VCaP (cell line): ENCODE results near the gene ALG11.
A peak's percentile ranks its signal among the peaks of the same experiment; 100 is the strongest.

Experiments used
- H3K27ac ChIP-seq: fragments of 450-650 bp; 2 replicates; pipeline ENCODE4 v1.5.1; 2017
- TF ChIP-seq, protein P1 (sequence below): fragments of 450-650 bp; conservative IDR thresholded peaks from 2 replicates; pipeline ENCODE4 v1.5.1; 2017; ENCODE audit warnings: mild to moderate bottlenecking, moderate library complexity

ALG11 gene

DNA sequence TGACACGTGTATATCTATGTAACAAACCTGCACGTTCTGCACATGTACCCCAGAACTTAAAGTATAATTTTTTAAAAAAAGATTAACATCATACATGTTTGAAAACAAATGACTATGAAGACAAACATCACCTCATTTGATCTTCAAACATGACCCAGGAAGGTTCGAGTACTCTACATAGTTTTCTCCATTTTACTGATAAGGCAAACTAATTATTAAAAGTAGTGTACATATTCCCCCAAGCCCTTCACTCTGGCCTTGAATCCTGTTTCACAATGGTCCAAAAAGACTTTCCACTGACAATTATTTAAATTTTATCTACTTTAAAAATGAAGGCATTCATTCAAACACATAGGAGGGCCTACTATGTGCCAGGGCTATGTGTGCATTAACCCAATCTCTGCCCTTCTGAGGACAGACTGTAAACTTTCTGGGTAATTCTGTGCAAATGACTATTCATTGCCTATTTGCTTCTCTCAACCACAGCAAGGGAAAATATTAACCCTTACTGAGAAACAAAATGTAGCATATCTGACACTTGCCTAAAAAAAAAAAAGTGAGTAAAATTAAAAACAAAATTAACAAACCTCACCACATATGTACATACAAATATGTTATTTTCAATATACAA, 23.1 kb upstream of the ALG11 start:
- TF ChIP-seq, protein P1, sequence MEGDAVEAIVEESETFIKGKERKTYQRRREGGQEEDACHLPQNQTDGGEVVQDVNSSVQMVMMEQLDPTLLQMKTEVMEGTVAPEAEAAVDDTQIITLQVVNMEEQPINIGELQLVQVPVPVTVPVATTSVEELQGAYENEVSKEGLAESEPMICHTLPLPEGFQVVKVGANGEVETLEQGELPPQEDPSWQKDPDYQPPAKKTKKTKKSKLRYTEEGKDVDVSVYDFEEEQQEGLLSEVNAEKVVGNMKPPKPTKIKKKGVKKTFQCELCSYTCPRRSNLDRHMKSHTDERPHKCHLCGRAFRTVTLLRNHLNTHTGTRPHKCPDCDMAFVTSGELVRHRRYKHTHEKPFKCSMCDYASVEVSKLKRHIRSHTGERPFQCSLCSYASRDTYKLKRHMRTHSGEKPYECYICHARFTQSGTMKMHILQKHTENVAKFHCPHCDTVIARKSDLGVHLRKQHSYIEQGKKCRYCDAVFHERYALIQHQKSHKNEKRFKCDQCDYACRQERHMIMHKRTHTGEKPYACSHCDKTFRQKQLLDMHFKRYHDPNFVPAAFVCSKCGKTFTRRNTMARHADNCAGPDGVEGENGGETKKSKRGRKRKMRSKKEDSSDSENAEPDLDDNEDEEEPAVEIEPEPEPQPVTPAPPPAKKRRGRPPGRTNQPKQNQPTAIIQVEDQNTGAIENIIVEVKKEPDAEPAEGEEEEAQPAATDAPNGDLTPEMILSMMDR = no peak
- no peak overlapping the region for H3K27ac ChIP-seq

DNA sequence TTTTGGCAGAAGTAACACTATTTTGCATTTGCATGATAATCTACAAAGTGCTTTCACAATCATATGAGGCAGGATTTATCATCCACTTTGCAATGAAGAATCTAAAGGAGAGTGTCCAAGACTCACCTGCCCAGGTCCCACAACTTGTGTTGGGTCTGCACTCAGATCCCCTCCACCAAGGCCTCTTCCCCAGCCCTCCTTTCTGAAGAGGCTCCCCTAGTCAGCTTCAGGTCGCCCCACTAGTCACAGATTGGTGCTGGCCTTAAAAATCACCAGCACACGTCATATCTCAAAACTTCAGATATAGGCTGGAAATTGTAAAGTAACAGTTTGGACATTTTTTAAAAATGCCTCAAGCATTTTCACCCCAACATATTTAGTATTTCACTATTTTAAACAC, 18.5 kb upstream of the ALG11 start:
- H3K27ac ChIP-seq = peak overlapping the region; percentile 92
- TF ChIP-seq, protein P1 = no peak

DNA sequence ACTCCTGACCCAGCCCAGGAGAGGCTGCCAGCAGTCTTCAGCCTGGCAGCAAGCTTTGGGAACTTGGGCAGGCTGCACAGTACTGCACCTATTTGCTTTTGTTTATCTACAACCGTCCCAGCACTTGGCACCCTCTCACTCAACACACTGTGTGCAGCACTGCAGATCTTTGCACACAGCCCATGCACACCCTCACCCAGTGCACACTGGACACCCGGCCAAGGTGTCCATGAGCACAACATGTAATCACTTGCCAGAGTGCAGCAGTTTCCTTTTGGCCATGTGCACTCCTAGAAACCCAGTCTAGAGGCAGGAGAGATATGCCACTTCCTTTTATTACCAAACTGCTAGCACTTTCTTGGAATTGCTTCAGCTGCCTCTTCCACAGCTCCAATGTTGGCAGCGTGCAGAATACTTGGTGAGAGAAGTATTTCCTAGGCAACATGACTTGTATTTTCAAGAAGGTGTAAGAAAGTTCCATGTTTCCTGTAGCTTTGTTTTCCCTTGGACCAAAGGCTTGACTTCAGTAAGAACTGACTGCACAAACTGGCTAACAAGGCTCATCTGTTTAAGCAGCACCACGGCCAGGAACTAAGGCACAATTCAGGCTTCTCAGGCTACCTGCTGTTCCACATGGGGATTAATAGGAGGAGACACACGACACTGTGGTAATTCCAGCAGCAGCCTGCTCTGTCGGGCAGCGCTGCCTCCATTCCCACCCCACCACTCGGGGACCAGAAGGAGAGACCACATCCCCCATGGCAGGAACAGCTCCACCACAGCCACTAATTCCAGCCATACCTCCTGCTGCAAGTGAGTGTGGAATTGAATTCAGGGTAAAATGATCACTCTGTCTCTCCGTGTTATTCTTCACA, 16.3 kb upstream of the ALG11 start:
- TF ChIP-seq, protein P1 = 0 out of 2 replicates have a peak, but pooled peaks have one; percentile 11
- H3K27ac ChIP-seq = peak overlapping the region; percentile 92

DNA sequence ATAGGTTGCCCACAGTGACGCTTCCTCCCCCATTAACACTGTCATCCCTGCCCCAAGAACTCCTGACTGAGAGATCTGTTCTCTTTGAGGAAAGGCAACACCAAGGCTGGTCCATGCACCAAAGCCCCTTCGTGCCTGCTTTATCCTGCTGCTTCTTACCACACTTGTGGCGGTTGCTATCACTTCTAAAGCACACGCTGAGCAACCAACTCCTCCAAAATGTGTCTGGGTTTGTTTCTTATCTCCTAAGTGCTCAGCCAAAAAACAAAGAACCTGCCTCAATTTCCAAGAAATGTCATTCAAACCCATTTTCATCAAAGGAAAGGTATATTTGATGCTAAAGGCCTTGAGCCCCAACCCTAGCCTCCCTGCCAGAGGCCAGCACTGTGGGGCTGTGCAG, 15.6 kb upstream of the ALG11 start:
- TF ChIP-seq, protein P1 = no peak
- peak overlapping the region; percentile 92 for H3K27ac ChIP-seq

DNA sequence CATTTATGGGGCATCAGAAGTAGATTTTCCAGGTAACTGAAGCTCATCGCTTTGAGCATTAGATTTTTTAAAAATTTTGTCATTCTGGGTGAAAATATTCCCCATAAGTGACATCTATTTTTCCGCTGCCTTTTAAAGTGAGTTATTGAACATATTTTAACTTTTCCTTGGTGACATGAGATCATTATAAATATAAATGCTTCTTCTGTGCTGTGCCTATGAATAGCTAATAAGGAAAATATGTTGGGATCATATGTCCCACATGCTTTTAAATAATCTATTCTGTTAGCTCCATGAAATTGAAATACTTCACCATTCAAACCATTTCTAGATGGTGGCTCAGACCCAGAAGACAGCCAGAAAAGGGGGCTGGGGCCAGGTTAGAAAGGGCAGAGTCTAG, 15.0 kb upstream of the ALG11 start:
- peak overlapping the region; percentile 92 for H3K27ac ChIP-seq
- TF ChIP-seq, protein P1 = no peak

DNA sequence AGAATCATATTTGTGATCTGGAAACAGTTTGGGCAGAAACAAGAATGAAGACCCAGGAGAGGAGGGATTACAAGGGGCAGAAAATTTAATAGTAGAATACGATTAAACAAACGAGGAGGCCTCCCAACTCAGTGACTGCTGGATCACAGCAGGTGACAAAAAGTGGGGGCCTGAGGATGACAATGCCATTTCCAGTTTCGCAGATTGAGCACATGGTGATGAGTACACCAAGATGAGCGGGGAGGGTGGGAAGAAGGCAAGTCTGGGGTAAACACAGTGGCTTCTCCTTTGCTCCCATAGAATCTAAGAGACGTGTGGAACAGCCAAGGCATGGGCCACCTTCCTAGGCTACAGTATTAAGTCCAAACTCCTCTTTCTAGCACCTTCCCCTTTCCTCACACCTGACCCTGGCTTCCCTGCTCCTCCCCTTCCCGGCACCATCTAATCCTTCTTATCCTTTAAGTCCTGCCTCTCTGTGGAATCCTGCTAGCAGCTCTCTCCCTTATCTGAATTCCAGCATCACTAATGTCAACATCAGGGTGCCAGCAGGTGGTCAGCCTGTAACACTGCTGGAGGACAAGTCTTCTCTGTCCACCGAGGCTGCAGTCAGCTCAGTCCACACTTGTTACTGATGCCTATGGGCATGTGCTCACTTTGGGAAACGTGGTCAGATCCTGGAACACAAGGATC, 14.4 kb upstream of the ALG11 start:
- TF ChIP-seq, protein P1 = no peak
- peak overlapping the region; percentile 92 for H3K27ac ChIP-seq
